ENCODE measurements around the gene DOK6.

The DOK6 gene

DNA sequence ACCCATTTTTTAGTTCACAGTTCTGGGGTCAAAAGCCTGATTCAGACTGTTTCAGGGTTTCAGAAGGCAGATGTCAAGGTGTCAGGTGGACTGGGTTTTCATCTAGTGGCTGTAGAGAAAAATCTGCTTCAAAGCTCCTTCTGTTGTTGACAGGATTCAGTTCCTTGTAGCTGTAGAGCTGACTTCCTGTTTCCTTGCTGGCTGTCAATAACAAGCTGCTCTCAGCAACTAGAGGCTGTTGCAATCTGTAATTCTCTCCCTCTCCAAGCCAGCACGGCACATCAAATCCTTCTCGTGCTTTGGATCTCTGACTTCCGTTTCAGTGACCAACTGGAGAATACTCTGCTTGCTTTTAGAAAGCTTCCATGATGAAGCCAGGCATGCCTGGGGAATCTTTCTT is 179.4 kb downstream of the DOK6 start:
- ChIA-PET CTCF (no interaction called here), POLR2A (no interaction called here)
- TF ChIP-seq, protein P1, sequence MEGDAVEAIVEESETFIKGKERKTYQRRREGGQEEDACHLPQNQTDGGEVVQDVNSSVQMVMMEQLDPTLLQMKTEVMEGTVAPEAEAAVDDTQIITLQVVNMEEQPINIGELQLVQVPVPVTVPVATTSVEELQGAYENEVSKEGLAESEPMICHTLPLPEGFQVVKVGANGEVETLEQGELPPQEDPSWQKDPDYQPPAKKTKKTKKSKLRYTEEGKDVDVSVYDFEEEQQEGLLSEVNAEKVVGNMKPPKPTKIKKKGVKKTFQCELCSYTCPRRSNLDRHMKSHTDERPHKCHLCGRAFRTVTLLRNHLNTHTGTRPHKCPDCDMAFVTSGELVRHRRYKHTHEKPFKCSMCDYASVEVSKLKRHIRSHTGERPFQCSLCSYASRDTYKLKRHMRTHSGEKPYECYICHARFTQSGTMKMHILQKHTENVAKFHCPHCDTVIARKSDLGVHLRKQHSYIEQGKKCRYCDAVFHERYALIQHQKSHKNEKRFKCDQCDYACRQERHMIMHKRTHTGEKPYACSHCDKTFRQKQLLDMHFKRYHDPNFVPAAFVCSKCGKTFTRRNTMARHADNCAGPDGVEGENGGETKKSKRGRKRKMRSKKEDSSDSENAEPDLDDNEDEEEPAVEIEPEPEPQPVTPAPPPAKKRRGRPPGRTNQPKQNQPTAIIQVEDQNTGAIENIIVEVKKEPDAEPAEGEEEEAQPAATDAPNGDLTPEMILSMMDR (IDR thresholded peaks at IDR 0.05; ENCODE audit: insufficient read depth, low read length, missing control alignments), result no peak
- DNase-seq (ENCODE audit: low read depth, low spot score), result no peak
- no peak overlapping the region for H3K4me3 ChIP-seq (ENCODE audit: low read depth, low read length)

DNA sequence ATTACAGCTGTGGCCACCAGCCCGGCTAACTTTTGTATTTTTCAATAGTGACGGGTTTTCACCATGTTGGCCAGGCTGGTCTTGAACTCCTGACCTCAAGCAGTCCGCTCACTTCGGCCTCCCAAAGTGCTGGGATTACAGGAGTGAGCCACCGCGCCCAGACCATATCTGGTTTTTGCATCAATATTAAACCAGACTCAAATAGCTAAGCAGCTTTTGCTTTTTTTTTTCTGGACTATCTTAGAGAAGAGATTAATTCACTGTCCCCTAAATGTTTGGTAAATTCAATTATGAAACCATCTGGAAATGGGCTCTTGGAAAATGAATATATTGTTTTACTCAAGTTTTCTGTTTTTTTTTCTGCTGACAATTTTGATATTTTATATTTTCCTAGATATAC is 183.7 kb downstream of the DOK6 start:
- TF ChIP-seq, protein P1 (IDR thresholded peaks at IDR 0.05; ENCODE audit: insufficient read depth, low read length, missing control alignments), result no peak
- CTCF ChIA-PET, result no interaction called here
- POLR2A ChIA-PET, result no interaction called here
- no peak overlapping the region for H3K4me3 ChIP-seq (ENCODE audit: low read depth, low read length)
- DNase-seq (ENCODE audit: low read depth, low spot score), result no peak

DNA sequence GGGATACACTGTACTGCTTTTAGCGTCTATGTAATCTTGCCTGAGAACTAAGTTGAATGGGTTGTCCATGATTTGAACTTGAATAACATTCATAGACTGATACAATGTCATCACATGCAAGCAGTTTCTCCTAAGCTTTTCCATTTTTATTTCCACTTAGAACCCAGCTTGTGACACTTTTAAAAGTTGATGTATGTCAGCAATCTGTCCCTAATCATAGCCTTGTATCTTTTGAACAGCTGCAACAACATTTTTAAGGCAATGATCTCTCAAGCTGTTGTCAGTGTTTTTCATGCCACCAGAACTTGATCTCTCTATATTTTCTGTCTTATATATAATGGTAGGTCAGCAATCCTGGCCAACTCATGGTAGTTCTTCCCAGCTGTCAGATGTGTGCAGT is 185.0 kb downstream of the DOK6 start:
- ChIA-PET CTCF (no interaction called here), POLR2A (no interaction called here)
- no peak overlapping the region for H3K4me3 ChIP-seq (ENCODE audit: low read depth, low read length)
- TF ChIP-seq, protein P1 (IDR thresholded peaks at IDR 0.05; ENCODE audit: insufficient read depth, low read length, missing control alignments), result no peak
- DNase-seq (ENCODE audit: low read depth, low spot score), result no peak

DNA sequence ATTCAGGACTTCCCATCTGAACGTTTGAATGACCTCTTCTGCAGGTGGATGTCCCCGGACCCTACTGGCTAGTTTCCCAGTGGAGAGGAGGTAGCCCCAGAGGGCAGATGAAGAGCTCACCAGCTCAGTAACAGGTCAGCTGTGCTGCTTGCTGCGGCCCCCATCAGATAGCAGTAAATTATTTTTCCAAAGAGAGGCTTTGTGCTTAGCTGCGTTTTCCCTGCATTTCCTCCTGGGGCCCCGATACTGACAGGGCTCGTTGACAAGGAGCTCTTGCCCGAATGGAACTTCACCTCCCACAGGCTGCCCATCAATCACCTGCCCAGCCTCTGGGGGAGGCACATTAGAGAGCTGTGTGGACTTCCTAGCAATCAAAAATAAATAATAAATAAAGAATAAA is 185.8 kb downstream of the DOK6 start:
- TF ChIP-seq, protein P1 (IDR thresholded peaks at IDR 0.05; ENCODE audit: insufficient read depth, low read length, missing control alignments), result no peak
- no peak for DNase-seq (ENCODE audit: low read depth, low spot score)
- CTCF ChIA-PET, result no interaction called here
- POLR2A ChIA-PET, result no interaction called here
- H3K4me3 ChIP-seq (ENCODE audit: low read depth, low read length), result no peak overlapping the region

DNA sequence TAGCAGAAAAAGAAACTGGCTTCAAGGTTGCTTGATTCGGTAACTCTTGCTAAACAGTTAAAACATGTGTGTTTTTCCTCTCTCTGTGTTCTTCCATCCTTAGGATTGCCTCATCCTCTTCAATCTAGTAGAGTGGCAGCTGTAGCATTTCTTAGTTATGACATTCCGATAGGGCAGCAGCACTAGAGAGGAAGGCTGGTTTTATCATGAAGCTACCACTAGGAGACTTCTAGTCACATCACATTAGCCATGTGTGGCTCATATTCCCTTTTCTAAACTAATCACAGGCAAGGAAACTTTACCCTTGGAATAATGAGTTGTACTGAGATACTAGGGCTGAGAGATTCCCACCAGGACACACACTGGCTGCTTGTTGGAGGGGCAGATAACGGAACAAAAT is 187.6 kb downstream of the DOK6 start:
- ChIA-PET CTCF (no interaction called here), POLR2A (no interaction called here)
- DNase-seq (ENCODE audit: low read depth, low spot score), result no peak
- no peak overlapping the region for H3K4me3 ChIP-seq (ENCODE audit: low read depth, low read length)
- TF ChIP-seq, protein P1 (IDR thresholded peaks at IDR 0.05; ENCODE audit: insufficient read depth, low read length, missing control alignments), result no peak

DNA sequence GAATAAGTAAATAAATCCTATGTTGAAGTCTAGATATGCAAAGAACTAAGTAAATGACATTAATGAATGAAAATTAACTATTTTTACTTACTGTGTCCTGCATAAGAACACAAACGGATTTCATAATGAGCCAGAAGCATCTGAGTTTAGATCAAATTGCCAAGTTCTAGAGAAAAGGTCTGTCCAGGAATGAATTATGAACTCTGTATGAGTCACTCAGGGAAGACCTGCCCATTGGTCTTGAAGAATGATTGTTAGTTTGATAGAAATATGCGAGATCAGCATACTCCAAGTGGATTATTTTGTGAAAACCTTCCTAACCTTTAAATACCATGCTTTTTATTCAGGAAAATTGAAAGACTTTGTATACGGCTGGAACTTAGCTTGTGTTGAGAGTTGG is 189.5 kb downstream of the DOK6 start:
- DNase-seq (ENCODE audit: low read depth, low spot score), result no peak
- ChIA-PET CTCF (no interaction called here), POLR2A (no interaction called here)
- no peak overlapping the region for H3K4me3 ChIP-seq (ENCODE audit: low read depth, low read length)
- TF ChIP-seq, protein P1 (IDR thresholded peaks at IDR 0.05; ENCODE audit: insufficient read depth, low read length, missing control alignments), result no peak

All from AG04449 (cell line).